ENCODE results near the gene SLC35D2.

The SLC35D2 gene

GRCh38 chr9:96304230-96304629 is 79.3 kb downstream of the SLC35D2 start:
- DNase-seq: no peak

- no peak for DNase-seq
These were observed 81.5 kb downstream of the SLC35D2 start, which contains the start of gene HSD17B3 for GRCh38 chr9:96302021-96302420. Gene HSD17B3 (minus strand): TSS chr9:96302176. CDS start chr9:96302104, 72 bp downstream.

- no peak for DNase-seq
These were observed 83.7 kb downstream of the SLC35D2 start for GRCh38 chr9:96299823-96300222.

GRCh38 chr9:96294159-96294545 is 89.4 kb downstream of the SLC35D2 start:
- DNase-seq: no peak

GRCh38 chr9:96293498-96294158 is 89.9 kb downstream of the SLC35D2 start:
- DNase-seq: no peak

- DNase-seq: no peak
These were observed 94.1 kb downstream of the SLC35D2 start for GRCh38 chr9:96289392-96289791.

- no peak for DNase-seq
These were observed 101.9 kb downstream of the SLC35D2 start for GRCh38 chr9:96281641-96282040.

- DNase-seq: no peak
These were observed 103.6 kb downstream of the SLC35D2 start for GRCh38 chr9:96279932-96280331.

- DNase-seq: no peak
These were observed 108.6 kb downstream of the SLC35D2 start for GRCh38 chr9:96274939-96275338.
